NCI-H146 (cell line): ENCODE data around the gene KLK14.

Experiments used
- DNase-seq: peaks from one replicate; lab custom pipeline; 2025; lab: John Stamatoyannopoulos, UW

The KLK14 gene

GRCh38 chr19:51044327-51044726, 38.4 kb downstream of the KLK14 start:
- no peak for DNase-seq

DNA sequence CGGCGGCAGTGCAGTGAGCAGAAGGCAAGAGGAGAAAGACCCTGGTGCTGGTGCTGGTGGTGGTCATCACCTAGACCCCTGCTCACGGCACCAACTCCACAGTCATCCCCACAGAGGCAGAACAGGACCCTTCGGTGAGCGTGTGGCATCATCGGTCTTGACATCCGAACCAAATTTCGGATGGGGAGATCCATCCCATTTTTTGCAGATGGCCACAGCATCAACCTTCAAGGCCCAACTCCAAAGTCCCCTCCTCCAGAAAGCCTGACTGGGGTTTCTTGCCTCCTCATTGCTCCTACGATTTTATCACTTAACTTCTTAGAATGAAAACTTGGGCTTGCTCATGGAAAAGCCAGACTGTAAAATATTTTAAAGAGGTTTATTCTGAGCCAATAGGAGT, 39.2 kb downstream of the KLK14 start:
- DNase-seq: no peak

GRCh38 chr19:51040151-51040550, 42.5 kb downstream of the KLK14 start:
- DNase-seq: no peak

DNA sequence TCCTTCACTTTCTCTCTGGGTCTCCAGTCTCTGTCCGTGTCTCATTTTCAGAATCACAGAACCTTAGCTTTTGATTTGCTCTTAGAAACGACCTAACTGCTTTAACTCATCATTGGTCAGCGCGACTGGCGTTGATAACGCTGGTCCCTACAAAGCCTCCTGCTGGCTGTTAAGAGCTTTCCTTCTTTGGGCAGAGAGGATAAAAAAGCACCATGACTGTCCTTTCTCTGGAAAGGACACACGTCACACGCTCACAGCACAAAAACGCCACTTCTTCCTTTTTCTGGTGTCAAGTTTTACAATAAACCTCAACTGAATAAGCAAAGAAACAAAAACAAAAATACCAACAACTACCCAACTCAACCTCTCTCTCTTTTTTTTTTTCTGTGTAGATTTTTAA, 46.2 kb downstream of the KLK14 start:
- DNase-seq: no peak

GRCh38 chr19:51034704-51035103, 48.0 kb downstream of the KLK14 start, which contains the start of gene KLK12:
TSS of gene KLK12 (minus strand) at chr19:51035002. CDS start at chr19:51034621, 381 bp downstream.
- DNase-seq: peak; percentile 44

DNA sequence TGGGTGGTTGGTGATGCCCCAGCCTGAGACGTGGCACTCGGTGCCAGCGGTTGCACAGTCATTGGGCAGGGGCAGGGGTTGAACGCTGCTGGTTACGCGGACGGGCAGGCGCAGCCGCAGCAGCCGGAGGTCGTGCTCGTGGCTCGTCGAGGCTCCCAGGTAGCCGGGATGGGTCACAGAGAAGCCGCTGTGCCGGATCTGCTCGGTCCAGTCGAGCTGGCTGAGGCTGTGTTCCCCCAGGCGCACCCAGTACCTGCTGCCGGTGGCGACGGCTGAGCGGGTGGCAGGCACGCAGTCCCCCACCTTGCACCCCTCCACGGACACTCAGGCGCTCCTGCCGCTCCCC, 50.8 kb downstream of the KLK14 start:
- no peak for DNase-seq

- DNase-seq: no peak
Measured at GRCh38 chr19:51031220-51031879, 51.3 kb downstream of the KLK14 start.

DNA sequence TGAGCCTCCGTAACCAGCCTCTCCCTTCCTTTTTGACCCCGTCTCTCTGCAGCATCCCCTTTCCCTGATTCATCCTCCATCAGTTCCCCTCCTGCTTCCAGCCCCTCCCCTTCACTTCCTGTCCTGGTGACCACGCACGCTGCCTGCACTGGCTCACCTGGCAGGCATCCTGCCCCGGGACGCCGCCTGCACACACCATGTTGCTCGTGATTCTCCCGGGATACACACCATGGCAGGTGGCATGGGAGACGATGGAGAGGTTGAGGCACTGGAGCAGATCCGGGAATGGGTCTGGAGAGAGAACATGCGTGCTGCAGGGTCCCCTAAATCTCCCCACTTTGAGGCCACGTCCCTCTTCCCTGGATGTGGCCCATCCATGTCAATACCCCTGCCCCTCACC, 52.1 kb downstream of the KLK14 start:
- DNase-seq: no peak

DNA sequence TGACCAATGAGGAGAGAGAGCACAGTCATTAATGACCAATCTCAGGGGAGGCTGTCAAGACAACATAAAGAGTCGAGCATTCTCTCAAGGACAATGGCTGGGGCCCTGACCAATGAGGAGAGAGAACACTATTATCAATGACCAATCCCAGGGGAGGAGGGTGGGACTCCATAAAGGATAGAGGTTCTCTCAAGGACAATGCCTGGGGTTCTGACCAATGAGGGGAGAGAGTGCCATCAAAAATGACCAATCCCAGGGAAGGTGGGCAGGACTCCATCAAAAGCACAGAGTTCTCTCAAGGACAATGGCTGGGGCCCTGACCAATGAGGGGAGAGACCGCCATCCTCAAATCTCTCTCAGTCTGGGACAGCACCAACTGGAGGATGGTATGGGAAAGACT, 53.0 kb downstream of the KLK14 start:
- no peak for DNase-seq
